Stimulated activated CD8-positive, alpha-beta memory T cell treated with anti-CD3 and anti-CD28 coated beads, Interleukin-12 subunit alpha, Interleukin-12 subunit beta, amount 100 ng/mL, for 24 hours (primary cell): ENCODE results near the gene GJC1.
A peak's percentile ranks its signal among the peaks of the same experiment; 100 is the strongest.

ENCODE experiments used
- DNase-seq: peaks from one replicate; pipeline ENCODE4 v3.0.0-alpha.2; 2020; ENCODE audit errors: extremely low read depth

GJC1 gene

DNA sequence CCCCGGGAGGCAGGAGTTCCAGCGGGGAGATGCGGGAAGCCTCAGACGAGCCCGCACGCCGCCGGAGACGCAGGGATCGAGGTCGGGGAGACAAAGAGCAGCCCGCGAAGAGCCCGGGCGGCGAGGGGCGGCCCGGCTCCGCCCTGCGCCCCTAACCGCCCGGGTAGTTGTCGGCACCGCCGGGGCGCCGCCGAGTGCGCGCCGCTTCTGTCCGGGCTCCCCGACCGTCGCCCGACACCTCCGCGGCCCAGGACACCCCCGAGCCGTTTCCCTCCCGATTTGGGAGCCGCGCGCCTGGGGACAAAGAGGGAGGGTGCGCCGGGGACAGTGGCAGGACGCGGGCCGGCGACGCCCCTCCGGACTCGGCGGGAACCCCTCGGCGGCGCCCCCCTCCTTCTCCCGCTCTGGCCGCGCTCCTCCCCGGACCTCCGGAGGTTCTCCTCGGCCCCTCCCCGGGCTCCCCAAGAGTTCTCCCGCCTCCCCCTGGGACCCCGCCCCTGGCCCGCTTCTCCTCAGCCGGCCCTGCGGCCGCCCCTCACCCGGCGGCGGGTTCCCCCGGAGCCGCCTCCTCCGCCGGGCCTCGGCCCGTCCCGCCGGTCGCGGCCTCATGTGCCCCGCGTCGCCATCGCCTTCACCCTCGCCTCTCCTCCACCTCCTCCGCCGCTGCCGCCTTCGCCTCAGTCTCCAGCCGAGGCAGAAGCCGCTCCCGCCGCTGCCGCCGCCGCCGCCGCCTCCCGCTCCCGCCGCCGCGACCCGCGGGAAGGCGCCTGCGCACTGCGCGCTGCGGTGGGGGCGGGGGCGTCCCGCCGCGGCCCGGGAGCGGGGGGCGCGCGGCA is at the start of gene GJC1:
GJC1 (minus strand) TSS at position 765 of the 836 bp plus-strand sequence. CDS start 24,470 bp downstream, outside the sequence.
- no peak for DNase-seq

DNA sequence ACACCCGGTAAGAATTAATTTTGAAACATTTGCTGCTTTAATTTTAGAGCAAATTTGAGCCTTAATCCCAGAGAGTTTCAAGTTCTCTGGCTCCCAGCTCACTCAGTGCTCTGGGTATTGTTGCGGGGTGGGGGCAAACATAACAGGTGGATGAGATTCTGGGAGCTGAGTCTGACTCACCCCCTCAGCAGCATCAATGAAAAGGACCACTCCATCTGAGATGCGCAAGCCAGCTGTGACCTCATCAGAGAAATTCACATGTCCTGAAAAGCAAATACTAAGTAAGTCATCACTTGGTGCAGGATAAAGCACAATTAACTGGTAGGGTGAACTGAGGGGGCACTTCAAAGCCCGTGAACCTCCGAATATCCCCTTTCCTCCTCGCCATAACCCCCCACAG is 49.3 kb upstream of the GJC1 start:
- no peak for DNase-seq

DNA sequence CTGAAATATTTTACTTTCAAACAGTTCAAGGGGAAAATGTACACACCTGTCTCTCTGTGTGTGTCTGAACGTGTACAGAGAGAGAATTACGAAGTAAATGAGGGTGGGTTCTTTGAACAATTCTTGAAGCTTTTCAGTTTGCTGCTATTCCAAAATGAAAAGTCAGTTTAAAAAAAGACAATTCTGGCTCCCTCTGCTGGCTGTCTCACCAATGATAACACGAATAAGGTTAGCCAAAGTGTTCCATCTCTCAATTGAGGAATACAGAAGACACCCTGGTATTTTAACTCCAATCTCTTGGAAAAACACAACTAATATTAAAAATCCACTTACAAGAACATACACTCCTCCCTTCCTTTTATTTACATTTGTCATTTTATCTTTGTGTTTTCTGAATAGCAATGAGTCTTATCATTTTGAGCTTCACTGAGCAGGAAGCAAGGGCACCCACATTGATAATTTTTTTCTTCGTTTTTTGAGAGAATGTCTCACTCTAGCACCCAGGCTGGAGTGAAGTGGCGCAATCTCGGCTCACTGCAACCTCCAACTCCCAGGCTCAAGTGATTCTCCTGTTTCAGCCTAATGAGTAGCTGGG is 48.6 kb upstream of the GJC1 start:
- DNase-seq: no peak

DNA sequence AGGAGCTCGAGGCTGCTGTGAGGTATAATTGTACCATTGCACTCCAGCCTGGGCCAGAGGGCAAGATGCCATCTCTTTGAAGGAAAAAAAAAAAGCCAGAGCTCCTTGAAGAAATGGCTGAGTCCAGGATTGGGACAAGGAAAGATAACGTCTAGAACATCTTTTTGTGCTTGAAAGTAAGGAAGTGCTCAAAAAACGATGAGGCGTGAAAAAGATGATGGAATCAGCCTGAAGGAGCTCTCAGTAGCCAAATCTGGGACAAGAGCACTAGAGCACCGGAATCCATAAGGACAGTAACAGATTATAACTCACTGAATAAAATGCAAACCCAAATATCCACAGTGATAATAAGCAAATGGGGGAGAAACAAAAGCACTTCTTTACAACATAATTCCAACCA is 47.0 kb upstream of the GJC1 start:
- no peak for DNase-seq

DNA sequence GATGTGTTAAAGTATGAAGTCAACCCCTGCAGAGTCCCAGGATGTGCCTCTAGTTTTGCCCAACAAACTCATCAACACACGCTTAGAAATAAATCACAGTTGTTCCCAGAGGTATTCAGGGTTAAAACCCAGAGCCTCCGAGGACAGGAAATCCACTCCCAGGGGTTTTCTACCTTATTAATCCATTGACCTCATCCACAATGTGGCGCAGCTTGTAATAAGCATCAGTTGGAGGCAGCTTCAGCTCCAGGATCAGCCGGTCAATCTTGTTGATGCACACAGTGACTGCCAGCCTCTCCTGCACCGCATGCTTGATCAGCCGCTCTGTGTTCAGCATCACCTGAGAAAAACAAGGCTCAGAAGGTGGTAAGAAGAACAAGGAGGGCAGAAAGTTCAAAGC is 45.7 kb upstream of the GJC1 start:
- DNase-seq: no peak

DNA sequence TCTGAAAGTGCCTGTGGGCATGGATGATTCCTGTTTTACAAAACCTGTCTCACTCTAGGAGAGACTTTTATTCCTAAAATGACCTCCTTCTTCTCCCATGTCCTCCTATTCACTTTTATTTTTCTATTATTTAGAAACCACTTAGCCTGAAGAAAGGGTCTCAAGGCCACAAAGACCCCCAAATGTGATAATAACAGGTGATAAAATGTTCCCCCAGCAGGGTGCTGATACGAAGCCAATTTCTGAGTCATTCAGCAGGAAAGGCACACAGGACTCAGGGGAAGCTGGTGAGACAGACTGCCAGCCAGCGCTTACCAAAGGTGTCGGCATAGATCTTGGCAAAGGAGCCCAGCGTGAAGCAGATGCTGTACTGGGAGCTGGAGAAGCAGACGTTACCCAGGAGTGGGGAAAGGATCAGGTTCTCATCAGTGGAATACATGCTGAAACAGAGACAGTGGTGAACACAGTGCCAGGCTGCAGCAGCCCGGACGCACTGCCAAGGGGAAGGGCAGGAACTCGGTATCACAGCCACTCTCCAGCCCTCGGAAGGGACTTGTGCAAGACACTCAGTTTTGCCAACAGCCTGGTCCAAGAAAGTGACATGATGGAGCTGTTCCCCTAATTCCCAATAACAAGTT is 42.2 kb upstream of the GJC1 start:
- no peak for DNase-seq

DNA sequence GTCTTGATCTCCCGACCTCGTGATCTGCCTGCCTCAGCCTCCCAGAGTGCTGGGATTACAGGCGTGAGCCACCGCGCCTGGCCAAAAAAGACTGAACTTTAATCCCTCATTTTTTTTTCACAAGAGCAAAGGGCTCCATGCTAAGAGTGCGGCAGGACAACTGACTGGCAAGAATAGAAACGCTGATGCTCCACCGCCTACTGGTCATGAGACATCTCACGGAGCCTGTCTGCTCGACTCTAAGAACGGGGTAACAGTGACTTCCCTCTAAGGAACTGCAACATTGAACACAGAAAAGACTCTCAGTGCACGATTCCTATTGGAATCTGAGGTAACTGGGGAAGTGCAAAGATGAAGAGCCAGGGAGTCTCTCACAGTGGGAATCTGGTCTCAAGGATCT is 41.5 kb upstream of the GJC1 start:
- DNase-seq: no peak

DNA sequence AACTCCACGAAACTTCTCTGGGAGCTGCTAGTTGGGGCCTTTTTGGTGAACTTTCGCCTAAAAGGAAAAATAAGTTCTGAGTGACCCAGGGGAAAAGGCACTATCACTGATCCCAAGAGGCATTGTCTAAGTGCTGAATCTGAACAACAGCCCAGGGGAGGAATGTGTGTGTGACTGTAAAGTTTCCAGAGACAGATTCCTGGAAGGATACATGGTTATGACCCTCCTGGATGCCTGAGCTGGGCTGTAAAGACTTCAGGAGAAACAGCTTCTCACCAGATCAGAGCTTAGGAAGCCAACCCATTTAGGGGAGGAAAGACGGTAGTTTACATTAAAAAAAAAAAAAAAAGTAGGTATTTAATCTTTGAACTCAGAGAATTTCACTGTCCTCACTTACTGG is 37.8 kb upstream of the GJC1 start:
- no peak for DNase-seq

DNA sequence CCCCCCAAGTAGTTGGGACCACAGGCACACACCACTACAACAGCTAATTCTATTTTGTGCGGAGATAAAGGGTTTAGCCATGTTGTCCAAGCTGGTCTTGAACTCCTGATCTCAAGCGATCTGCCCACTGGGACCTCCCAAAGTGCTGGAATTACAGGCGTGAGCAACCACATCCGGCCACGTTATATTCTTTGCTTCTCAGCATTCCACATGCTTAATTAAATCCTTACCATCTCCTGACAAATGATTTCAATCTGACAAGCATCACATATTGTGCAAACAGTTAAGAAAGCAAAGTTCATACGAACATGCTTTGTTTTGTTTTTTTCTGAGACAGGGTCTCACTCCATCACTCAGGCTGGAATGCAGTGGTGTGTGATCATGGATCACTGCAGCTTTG is 35.8 kb upstream of the GJC1 start:
- no peak for DNase-seq

DNA sequence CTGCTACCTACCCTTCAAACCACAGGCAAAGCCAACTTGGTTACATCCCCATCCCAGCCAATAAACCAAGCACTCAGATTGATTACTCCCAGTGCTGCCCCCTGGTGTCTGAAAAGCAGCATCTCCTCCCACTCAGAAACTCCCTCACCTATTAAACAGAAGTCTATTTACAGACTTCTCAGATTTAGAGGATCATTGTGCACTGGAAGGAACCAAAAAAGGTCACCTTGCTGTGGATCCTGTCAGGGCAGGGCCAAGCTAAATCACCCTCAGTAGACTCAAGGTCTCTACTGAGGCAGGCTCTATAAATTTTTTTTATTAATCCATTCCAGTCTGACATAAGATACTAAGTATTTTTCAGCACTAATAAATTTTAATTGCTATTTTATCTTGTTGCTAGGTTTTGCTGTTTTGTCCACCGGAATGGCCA is 35.2 kb upstream of the GJC1 start:
- DNase-seq: peak; percentile 21

DNA sequence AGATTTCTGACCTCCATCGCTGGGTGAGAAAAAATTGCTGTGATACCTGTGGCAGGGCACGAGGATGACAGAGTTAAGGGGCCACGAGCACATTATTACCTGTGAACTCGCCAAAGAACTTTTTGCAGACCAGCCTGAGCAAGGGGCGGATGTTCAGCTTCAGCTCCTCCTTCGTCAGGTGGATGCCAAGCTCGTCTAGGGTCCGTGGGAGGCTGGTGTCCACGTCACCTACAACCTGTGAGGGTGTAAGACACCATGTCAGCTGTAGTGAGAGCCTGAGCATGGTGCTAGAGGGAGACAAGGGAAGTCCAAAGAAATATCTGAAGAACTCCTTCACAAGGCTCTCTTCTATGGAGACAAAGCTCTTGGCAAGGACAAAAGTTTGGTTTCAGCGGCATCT is 34.7 kb upstream of the GJC1 start:
- DNase-seq: no peak

DNA sequence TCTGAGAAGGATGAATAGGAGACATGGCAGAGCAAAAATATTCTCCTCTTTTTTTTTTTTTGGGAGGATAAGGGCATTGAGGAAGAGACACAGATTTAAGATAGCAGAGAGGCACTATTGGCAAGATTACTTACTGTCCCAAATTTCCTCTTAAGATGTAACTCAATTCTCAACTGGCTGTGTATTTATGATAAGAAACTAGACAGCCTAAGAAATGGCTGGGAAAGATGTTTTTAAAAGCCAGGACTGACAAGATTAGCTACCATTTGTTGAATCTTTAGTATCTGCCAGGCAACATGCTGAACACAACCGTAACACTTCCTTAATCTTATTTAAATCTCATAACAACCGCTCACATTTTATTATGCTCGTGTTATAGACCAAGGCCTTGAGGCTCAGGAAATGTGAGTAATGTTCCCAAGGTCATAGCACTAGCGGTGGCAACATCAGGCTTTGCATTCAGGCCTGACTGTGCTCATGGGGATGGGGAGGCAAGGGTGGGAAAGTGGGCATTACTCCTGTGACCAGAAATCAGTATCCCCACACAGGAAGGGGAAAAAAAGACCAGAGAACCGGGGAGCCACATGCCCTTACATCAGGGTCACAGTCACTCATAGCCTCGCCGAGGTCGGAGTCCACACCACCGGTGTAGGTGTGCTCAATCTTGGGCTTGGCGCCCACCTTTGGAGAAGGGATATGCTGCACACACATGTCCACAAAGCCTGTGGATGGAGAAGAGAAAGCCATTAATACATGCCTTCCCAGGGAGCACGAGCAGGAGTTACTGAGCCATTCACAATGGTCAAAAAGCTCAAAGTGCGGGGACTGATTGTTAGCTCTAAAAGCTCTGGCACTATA is 33.2 kb upstream of the GJC1 start:
- DNase-seq: no peak

DNA sequence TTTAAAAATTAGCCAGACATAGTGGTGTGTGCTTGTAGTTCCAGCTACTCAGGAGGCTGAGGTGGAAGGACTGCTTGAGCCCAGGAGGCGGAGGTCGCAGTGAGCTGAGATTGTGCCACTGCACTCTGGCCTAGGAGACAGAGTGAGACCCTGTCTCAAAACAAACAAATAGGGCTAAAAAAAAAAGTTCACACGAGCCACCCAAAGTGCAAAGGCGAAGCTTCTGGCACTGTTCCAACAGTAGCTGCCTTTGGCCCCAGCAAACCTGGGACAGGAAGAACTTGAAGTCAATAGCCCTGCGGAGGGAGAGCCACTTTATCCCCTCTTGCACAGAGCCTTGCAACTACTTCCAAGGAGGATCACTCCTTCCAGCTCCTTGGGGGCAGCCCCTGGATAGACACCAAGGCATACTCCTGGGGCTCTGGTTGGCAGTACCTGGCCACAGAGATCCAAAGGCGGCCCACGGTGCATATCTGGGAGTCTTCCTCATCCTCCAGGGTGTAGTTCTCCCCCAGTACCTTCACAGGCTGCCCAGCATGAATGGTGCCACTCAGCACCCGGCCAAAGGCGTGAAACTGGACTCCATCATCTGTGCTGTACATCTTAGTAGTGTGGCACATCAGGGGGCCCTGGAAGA is 32.3 kb upstream of the GJC1 start:
- DNase-seq: no peak

DNA sequence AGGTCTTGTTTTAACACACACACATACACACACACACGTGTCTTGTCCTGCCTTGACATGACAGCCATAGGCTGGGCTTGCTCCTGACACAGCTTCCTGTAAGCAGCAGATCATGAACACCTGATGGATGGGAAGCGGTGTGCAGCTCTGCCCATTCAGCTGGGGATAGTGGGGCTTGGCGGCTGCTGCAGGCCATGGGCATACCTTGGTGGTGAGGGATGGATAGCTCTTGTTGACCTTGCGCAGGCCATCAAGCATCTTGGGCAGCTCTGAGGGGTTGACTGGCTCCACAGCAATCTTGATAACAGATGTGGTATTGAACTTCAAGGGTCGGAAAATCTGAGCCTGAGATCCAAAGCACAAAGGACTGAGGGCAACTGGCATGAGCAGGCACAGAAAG is 29.6 kb upstream of the GJC1 start:
- no peak for DNase-seq

DNA sequence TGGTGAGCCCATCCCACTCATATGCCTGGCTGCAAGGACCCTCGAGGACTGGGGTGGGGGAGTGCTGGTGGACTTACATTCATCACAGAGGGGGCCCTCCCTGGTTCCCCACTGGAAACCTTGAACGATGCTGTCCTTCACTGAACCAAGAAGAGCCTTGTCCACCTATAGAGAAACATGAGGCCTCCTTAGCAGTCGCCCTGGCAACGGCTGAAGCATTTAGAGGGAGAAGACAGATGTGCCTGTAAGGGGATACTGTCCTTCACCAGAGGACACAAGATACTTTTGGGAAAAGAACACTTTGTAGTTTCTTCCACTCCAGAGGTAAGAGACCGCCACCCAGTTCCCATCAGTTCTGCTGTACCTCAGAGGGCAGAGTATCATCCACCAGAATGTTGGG is 24.1 kb upstream of the GJC1 start:
- no peak for DNase-seq

DNA sequence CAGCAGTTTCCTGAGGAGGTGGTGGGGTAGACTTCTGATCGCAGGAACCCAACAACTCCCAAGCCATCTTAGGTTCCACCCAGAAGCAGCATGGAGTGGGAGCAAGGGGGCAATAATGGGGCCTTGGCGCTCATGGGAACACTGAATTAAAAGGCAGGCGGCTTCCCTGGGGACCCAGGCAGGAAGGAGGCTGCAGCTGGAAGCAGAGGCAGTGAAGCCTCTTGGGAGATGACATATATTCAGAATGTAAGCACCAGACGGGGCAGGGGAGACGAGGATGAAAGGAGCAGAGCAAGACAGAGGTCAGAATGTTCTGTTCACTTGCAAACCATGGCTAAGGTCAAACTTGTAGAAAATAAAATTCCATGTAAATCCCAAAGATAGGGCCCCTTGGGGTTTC is 20.5 kb upstream of the GJC1 start:
- DNase-seq: no peak

DNA sequence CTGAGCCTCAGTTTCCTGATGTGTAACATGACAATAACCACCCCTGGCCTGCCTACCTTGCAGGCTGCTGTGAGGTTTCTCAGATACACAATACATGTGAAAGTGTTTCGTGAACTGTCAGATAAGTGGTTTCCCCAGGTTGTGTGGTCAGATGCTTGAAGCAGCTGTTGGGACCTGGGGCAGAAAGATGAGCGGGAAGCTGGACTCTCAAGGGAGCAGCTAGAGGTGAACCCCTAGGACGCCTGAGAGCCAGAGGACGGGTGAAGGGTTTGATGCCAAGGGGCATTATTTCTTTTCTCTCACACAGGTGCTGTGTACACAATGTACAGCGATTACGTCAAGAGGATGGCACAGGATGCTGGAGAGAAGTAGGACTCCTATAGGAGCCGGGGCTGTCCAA is 19.9 kb upstream of the GJC1 start:
- no peak for DNase-seq

DNA sequence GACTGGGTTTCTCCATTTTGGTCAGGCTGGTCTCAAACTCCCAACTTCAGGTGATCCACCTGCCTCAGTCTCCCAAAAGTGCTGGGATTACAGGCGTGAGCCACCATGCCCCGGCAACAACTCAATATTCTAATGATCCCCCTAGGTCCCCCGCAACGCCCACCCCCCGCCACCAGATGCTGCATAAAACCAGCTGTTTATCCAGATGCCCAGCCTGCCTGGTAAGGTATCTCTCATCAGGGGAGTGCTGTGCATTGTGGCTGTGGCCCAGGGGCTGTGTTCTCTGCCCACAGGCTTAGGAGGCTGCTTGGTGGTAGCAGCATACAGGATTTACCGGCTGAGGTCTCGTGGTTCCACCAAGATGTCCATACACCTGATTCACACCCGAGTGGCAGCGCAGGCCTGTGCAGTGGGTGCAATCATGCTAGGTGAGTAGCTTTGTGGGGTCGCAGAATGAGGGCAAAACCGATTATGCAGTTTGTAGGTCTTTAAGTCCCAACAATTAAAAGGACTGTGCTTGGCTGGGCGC is 18.9 kb upstream of the GJC1 start:
- DNase-seq: no peak

DNA sequence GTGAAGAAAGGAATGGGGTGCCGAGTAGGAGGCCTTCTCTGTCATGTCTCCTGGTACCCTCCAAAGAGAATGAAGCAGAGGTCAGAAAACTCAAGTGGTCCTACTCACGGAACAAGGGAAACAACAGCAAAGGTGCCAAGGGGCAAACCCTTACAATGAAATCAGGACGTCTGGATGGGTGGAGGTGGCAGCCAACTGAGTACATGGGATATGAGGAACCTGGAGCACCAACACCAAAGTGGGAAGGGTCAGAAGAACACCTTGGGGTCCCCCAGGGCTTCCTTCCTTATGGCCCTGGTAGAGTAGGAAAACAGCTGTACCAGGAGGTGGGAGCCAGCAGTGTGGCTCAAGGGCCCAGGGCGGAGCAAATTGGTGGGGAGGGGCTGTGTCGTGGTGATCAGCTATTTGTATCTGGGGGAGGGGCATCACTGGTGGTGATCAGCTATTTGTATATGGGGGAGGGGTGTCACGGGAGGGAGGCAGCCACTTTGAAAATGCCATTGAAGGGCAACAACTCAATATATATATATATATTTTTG is 18.2 kb upstream of the GJC1 start:
- DNase-seq: no peak

DNA sequence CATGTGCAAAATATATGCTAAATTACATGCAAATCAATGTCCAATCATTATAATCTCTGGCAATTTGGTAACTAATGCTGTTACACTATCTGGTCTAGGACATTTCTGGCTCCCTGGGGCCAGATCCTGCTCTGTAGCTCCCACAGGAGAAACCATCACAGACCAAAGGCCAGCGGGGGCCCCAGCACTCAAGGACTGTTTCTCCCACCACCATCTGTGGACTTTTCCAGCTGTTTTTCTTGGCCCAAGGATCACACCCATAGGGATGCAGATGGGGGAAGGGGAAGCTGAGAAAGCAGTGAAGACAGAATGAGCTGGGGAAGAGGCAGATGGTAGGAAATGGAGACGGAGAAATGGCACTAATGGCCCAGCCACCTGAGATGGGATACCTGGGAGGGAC is 17.5 kb upstream of the GJC1 start, which contains the start of gene HIGD1B:
HIGD1B (plus strand) TSS at position 298 of the 400 bp plus-strand sequence. CDS start 270 bp downstream, outside the sequence.
- DNase-seq: no peak

DNA sequence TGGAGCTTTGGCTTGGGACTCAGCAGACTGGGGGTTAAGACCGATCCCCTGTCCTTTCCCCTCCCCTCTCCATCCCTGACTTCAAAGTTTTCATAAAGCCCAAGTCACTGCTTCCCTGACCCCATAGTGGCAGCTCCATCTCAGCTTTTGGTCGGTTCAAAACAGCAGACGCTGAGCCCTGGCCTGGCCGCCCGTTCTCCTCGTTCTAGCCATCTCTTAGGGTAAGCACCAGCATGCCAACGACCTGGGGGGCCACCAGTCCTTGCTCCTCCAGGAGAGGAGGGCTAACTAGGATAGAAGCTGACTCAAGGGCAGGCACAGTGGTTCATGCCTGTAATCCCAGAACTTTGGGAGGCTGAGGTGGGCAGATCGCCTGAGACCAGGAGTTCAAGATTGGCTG is 16.1 kb upstream of the GJC1 start:
- DNase-seq: no peak
